Liver (tissue), 9 donors: ENCODE data around the gene F5. TPM values are rescaled to one million over a fixed set of nuclear protein-coding genes. Genes with fewer than 3 reads are reported as not detected.

Source experiments
- DNase-seq: peaks from one replicate; pipeline ENCODE4 v3.0.0-alpha.2; 2017; ENCODE audit warnings: low spot score
- H3K27ac ChIP-seq, 2 donors: one replicate each; pipeline ENCODE4 v1.7.0; 2013; ENCODE audit warnings: inconsistent platforms in 2 of 2, low read length in 2 of 2, control low read depth in 1 of 2, low read depth in 1 of 2, mild to moderate bottlenecking in 1 of 2
- H3K27me3 ChIP-seq, 4 donors: one replicate each; pipeline versions ENCODE4 v1.6.1 to v1.7.0; 2013; ENCODE audit warnings: low read length in 3 of 4, inconsistent platforms in 1 of 4, mild to moderate bottlenecking in 1 of 4, moderate library complexity in 1 of 4; ENCODE audit not compliant: control insufficient read depth in 4 of 4, insufficient read depth in 4 of 4
- H3K36me3 ChIP-seq, 4 donors: one replicate each; pipeline versions ENCODE4 v1.6.1 to v1.7.0; 2013; ENCODE audit warnings: low read length in 3 of 4, mild to moderate bottlenecking in 3 of 4, low read depth in 1 of 4, moderate library complexity in 1 of 4; ENCODE audit not compliant: control insufficient read depth in 4 of 4, insufficient read depth in 3 of 4
- H3K4me1 ChIP-seq, 4 donors: one replicate each; pipeline versions ENCODE4 v1.6.1 to v1.7.0; 2013; ENCODE audit warnings: low read length in 3 of 4, mild to moderate bottlenecking in 3 of 4, moderate library complexity in 1 of 4; ENCODE audit not compliant: control insufficient read depth in 4 of 4, insufficient read depth in 4 of 4
- H3K4me3 ChIP-seq, 3 donors: one replicate each; pipeline versions ENCODE4 v1.6.1 to v1.7.0; 2013; ENCODE audit warnings: low read length in 3 of 3, control low read depth in 1 of 3, low read depth in 1 of 3, mild to moderate bottlenecking in 1 of 3
- H3K9ac ChIP-seq, 2 donors: one replicate each; pipeline ENCODE4 v1.7.0; 2013; ENCODE audit warnings: low read length in 2 of 2, mild to moderate bottlenecking in 2 of 2, moderate library complexity in 2 of 2, control low read depth in 1 of 2, low read depth in 1 of 2
- H3K9me3 ChIP-seq, 4 donors: one replicate each; pipeline versions ENCODE4 v1.6.1 to v1.7.0; 2013; ENCODE audit warnings: low read length in 3 of 4; ENCODE audit not compliant: control insufficient read depth in 4 of 4
- EGR1 ChIP-seq, 2 donors: IDR thresholded peaks; 2 replicates each; pipeline ENCODE4 v1.6.1; 2016 to 2018; ENCODE audit warnings: antibody characterized with exemption in 2 of 2, low read depth in 2 of 2
- FOXA1 ChIP-seq: IDR thresholded peaks from 2 replicates; pipeline ENCODE4 v1.6.1; 2016; ENCODE audit warnings: antibody characterized with exemption
- FOXA2 ChIP-seq: IDR thresholded peaks from 2 replicates; pipeline ENCODE4 v1.6.1; 2016; ENCODE audit warnings: antibody characterized with exemption
- GABPA ChIP-seq, 2 donors: IDR thresholded peaks in 1 of 2; conservative IDR thresholded peaks in 1 of 2; 2 replicates each; pipeline ENCODE4 v1.6.1; 2016; ENCODE audit warnings: antibody characterized with exemption in 2 of 2, mild to moderate bottlenecking in 1 of 2, moderate library complexity in 1 of 2
- HNF4A ChIP-seq, 2 donors: conservative IDR thresholded peaks; 2 replicates each; pipeline ENCODE4 v1.6.1; 2016; ENCODE audit warnings: antibody characterized with exemption in 2 of 2, mild to moderate bottlenecking in 2 of 2
- HNF4G ChIP-seq: IDR thresholded peaks from 2 replicates; pipeline ENCODE4 v1.6.1; 2016; ENCODE audit warnings: antibody characterized with exemption
- JUND ChIP-seq, 2 donors: IDR thresholded peaks; 2 replicates each; pipeline ENCODE4 v1.6.1; 2016; ENCODE audit warnings: antibody characterized with exemption in 2 of 2
- NR2F2 ChIP-seq: IDR thresholded peaks from 2 replicates; pipeline ENCODE4 v1.6.1; 2016; ENCODE audit warnings: antibody characterized with exemption
- RAD21 ChIP-seq, 2 donors: IDR thresholded peaks; 2 replicates each; pipeline ENCODE4 v1.6.1; 2016; ENCODE audit warnings: antibody characterized with exemption in 2 of 2, mild to moderate bottlenecking in 2 of 2
- RXRA ChIP-seq, 2 donors: IDR thresholded peaks; 2 replicates each; pipeline ENCODE4 v1.6.1; 2017 to 2018; ENCODE audit warnings: antibody characterized with exemption in 2 of 2, mild to moderate bottlenecking in 1 of 2
- SP1 ChIP-seq: IDR thresholded peaks from 2 replicates; pipeline ENCODE4 v1.6.1; 2018; ENCODE audit warnings: antibody characterized with exemption, mild to moderate bottlenecking
- TAF1 ChIP-seq: conservative IDR thresholded peaks from 2 replicates; pipeline ENCODE4 v1.6.1; 2016; ENCODE audit warnings: antibody characterized with exemption, mild to moderate bottlenecking
- YY1 ChIP-seq: IDR thresholded peaks from 2 replicates; pipeline ENCODE4 v1.6.1; 2016; ENCODE audit warnings: antibody characterized with exemption, mild to moderate bottlenecking
- ZBTB33 ChIP-seq: IDR thresholded peaks from 2 replicates; pipeline ENCODE4 v1.6.1; 2016; ENCODE audit warnings: antibody characterized with exemption
- WGBS: extraction: QIAGEN DNeasy Blood & Tissue Kit; methylation state at CpG from one replicate; pipeline ENCODE4 v1.1.7; 2013; 5-methylcytosine and 5-hydroxymethylcytosine counted together
- polyA plus RNA-seq, 2 donors: library from polyadenylated mRNA; stranded (reverse) in 1 of 2; unstranded in 1 of 2; fragments of 200-250 nt in 1 of 2; fragments of >200 nt in 1 of 2; fragmentation: Nextera tagmentation in 1 of 2; extraction: Ambion mirVana in 1 of 2; gene quantifications; one replicate each; pipeline versions ENCODE4 v1.2.1 to v1.2.3, GENCODE V29; 2013 to 2015
- total RNA-seq, 2 donors: library from RNA; depleted of rRNA; stranded (reverse); fragments of >200 nt; gene quantifications; one replicate each; pipeline ENCODE4 v1.2.3, GENCODE V29; 2014
- TF ChIP-seq, protein P1 (sequence below): IDR thresholded peaks from 2 replicates; pipeline ENCODE4 v1.6.1; 2016; ENCODE audit warnings: antibody characterized with exemption, mild to moderate bottlenecking
- TF ChIP-seq, protein P2 (sequence below): fragments of 150-350 bp; IDR thresholded peaks from 2 replicates; pipeline ENCODE4 v1.5.1; 2017; ENCODE audit warnings: improper control_type of control experiment, low read depth, low read length; ENCODE audit not compliant: missing input control
- TF ChIP-seq, protein P3 (sequence below): IDR thresholded peaks from 2 replicates; pipeline ENCODE4 v1.6.1; 2016; ENCODE audit warnings: antibody characterized with exemption
- TF ChIP-seq, protein P4 (sequence below): IDR thresholded peaks from 2 replicates; pipeline ENCODE4 v1.6.1; 2016; ENCODE audit warnings: antibody characterized with exemption
- donor health status: healthy.
- donor health status: healthy.
- donor health status: healthy.
- donor health status: healthy.
- donor health status: healthy.

F5 gene
- total and polyA plus RNA-seq, 4 donors = 86.1 to 155 (median 129) TPM

- peak; percentile 99 for DNase-seq
- under 1% methylated on average over 85 of the region's 85 CpGs for WGBS
- Histone ChIP-seq H3K4me3 (peak within 1 kb of the TSS; percentile 70 to 82 (median 81)), H3K9me3 (no peaks in the 10 kb centered on the region), H3K9ac (peak within 1 kb of the TSS; percentile 88 to 96), H3K36me3 (no peaks in the 10 kb centered on the region), H3K27me3 (no peaks in the 10 kb centered on the region), H3K27ac (peak within 1 kb of the TSS; percentile 96 to 98), H3K4me1 (peaks cover 3 to 45% (median 20%) of the 10 kb centered on the region in 4 donors)
- no peak for TF ChIP-seq GABPA (IDR thresholded peaks at IDR 0.05 in 1 of 2, conservative IDR thresholded peaks at IDR 0.05 in 1 of 2)
- TF ChIP-seq, protein P1, sequence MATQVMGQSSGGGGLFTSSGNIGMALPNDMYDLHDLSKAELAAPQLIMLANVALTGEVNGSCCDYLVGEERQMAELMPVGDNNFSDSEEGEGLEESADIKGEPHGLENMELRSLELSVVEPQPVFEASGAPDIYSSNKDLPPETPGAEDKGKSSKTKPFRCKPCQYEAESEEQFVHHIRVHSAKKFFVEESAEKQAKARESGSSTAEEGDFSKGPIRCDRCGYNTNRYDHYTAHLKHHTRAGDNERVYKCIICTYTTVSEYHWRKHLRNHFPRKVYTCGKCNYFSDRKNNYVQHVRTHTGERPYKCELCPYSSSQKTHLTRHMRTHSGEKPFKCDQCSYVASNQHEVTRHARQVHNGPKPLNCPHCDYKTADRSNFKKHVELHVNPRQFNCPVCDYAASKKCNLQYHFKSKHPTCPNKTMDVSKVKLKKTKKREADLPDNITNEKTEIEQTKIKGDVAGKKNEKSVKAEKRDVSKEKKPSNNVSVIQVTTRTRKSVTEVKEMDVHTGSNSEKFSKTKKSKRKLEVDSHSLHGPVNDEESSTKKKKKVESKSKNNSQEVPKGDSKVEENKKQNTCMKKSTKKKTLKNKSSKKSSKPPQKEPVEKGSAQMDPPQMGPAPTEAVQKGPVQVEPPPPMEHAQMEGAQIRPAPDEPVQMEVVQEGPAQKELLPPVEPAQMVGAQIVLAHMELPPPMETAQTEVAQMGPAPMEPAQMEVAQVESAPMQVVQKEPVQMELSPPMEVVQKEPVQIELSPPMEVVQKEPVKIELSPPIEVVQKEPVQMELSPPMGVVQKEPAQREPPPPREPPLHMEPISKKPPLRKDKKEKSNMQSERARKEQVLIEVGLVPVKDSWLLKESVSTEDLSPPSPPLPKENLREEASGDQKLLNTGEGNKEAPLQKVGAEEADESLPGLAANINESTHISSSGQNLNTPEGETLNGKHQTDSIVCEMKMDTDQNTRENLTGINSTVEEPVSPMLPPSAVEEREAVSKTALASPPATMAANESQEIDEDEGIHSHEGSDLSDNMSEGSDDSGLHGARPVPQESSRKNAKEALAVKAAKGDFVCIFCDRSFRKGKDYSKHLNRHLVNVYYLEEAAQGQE = peak; percentile 94
- peak in 1 of 2 donors; percentile 42 for TF ChIP-seq HNF4A (conservative IDR thresholded peaks at IDR 0.05)
- TF ChIP-seq, protein P2, sequence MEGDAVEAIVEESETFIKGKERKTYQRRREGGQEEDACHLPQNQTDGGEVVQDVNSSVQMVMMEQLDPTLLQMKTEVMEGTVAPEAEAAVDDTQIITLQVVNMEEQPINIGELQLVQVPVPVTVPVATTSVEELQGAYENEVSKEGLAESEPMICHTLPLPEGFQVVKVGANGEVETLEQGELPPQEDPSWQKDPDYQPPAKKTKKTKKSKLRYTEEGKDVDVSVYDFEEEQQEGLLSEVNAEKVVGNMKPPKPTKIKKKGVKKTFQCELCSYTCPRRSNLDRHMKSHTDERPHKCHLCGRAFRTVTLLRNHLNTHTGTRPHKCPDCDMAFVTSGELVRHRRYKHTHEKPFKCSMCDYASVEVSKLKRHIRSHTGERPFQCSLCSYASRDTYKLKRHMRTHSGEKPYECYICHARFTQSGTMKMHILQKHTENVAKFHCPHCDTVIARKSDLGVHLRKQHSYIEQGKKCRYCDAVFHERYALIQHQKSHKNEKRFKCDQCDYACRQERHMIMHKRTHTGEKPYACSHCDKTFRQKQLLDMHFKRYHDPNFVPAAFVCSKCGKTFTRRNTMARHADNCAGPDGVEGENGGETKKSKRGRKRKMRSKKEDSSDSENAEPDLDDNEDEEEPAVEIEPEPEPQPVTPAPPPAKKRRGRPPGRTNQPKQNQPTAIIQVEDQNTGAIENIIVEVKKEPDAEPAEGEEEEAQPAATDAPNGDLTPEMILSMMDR = peak; percentile 18
- peak; percentile 52 for TF ChIP-seq FOXA1
- peak; percentile 93 for TF ChIP-seq NR2F2
- peak; percentile 12 for TF ChIP-seq ZBTB33
- TF ChIP-seq YY1 = peak; percentile 93
- TF ChIP-seq SP1 = peak; percentile 93
- TF ChIP-seq FOXA2 = no peak
- TF ChIP-seq, protein P3, sequence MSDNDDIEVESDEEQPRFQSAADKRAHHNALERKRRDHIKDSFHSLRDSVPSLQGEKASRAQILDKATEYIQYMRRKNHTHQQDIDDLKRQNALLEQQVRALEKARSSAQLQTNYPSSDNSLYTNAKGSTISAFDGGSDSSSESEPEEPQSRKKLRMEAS = peak; percentile 83
- TF ChIP-seq HNF4G = peak; percentile 28
- TF ChIP-seq RAD21 (IDR thresholded peaks at IDR 0.05) = peak; percentile 38 to 40
- peak; percentile 75 to 81 for TF ChIP-seq RXRA (IDR thresholded peaks at IDR 0.05)
- TF ChIP-seq JUND (IDR thresholded peaks at IDR 0.05) = peak; percentile 23 to 40
- TF ChIP-seq, protein P4, sequence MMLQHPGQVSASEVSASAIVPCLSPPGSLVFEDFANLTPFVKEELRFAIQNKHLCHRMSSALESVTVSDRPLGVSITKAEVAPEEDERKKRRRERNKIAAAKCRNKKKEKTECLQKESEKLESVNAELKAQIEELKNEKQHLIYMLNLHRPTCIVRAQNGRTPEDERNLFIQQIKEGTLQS = no peak
- TF ChIP-seq EGR1 (IDR thresholded peaks at IDR 0.05; ENCODE audit: low read depth in 2 of 2) = peak in 1 of 2 donors; percentile 20
- peak; percentile 98 for TF ChIP-seq TAF1
Observed at GRCh38 chr1:169485431-169486280, 100.6 kb downstream of the F5 start, which contains the start of gene SLC19A2. Gene SLC19A2 (minus strand): TSS chr1:169485944. CDS start chr1:169485766, 178 bp downstream.
